Transverse colon (tissue), 4 donors: ENCODE measurements around the gene PIGC.

ENCODE experiments used
- CTCF ChIP-seq, 5 experiments: fragments of 200-600 bp in 3 of 5; fragments of 450-650 bp in 2 of 5; sonication (generic) in 3 of 5; IDR thresholded peaks; 1 replicate in 2 of 5; 2 replicates in 3 of 5; pipeline ENCODE4 v1.5.1; 2016 to 2017; ENCODE audit warnings: antibody characterized with exemption in 5 of 5, inconsistent platforms in 3 of 5, mild to moderate bottlenecking in 2 of 5, moderate library complexity in 1 of 5
- EP300 ChIP-seq: sonication (generic); formaldehyde crosslinking; IDR thresholded peaks from one replicate; pipeline ENCODE4 v1.6.1; 2017; ENCODE audit warnings: antibody characterized with exemption, low read depth
- POLR2A ChIP-seq: fragments of 450-650 bp; IDR thresholded peaks from one replicate; pipeline ENCODE4 v1.6.1; 2016; ENCODE audit warnings: antibody characterized with exemption, mild to moderate bottlenecking, moderate library complexity
- POLR2AphosphoS5 ChIP-seq, 3 donors: sonication (generic); formaldehyde crosslinking; IDR thresholded peaks; one replicate each; pipeline ENCODE4 v1.6.1; 2016; ENCODE audit warnings: antibody characterized with exemption in 3 of 3

GRCh38 chr1:172460177-172460576 lies 16.3 kb upstream of the PIGC start:
- TF ChIP-seq CTCF (IDR thresholded peaks at IDR 0.05): no peak
- TF ChIP-seq POLR2AphosphoS5 (IDR thresholded peaks at IDR 0.05): no peak
- no peak for TF ChIP-seq POLR2A
- no peak for TF ChIP-seq EP300
